T1000 (cell line): ENCODE results near the gene CACNG5.
A peak's percentile ranks its signal among the peaks of the same experiment; 100 is the strongest.

ENCODE experiments used
- DNase-seq: peaks from one replicate; lab custom pipeline; 2025; ENCODE audit warnings: mixed read lengths; lab: John Stamatoyannopoulos, UW

The CACNG5 gene

DNA sequence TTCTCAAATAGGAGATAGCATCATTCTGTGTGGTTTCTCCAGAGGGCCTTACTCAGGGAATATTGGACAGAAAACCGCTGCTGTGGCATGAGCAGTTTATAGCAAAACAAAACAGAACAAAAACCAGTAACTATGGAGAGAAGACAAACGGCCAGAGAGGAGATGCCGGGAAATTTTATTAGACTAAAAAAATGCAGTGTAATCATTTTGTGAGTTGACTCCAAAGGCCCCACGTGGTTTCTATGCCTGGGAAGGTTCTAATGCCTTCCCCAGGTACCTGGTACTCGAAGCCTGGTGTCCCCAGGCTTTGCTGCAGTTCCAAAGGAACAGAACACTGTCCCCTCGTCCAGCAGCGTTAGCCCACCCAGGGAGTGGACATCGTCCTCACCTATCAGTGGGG, 12.9 kb upstream of the CACNG5 start:
- DNase-seq, result no peak

GRCh38 chr17:66826856-66827255, 8.1 kb upstream of the CACNG5 start:
- DNase-seq, result no peak

DNA sequence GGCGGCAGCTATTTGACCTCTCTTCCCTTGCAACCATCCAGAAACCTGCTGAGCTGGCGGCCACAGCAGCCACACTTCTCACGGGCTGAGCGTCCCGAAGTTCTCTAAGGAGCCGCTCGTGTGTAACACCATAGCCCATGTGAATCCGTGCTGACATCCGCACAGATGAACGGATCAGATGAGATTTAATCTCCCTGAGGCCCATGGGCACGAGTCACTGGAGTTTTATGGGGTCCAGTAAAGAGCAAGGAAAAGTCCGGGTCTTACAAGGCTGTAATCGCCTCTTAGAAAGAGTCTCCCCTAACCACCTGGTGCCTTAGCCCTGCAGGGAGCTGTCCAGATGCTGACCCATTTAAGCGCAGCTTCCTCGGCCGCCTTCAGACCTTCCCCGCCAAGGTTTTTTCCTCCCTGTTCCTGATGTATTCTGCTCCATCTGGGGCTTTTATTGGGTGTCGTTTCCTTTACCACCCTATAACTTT, 5.5 kb upstream of the CACNG5 start:
- DNase-seq, result peak; percentile 28

DNA sequence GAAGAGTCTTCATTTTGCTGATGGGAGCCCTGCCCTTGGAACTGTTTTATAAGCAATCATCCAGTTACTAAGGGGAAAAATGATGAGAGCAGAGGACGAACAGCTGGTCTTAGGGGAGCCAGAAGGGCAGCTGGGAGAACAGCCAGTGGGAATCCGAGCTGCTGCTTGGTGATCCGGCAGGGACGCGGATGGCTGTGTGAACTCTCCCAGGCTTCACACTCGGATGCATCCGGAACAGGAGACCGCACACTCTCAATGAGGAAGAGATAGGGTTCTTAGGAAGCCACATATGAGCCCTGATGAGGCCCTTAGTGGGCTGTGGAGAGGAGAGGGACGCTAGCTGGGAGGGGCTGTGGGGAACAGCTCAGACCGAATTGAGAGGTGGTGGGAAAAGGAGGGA, 5.0 kb upstream of the CACNG5 start:
- DNase-seq, result no peak

DNA sequence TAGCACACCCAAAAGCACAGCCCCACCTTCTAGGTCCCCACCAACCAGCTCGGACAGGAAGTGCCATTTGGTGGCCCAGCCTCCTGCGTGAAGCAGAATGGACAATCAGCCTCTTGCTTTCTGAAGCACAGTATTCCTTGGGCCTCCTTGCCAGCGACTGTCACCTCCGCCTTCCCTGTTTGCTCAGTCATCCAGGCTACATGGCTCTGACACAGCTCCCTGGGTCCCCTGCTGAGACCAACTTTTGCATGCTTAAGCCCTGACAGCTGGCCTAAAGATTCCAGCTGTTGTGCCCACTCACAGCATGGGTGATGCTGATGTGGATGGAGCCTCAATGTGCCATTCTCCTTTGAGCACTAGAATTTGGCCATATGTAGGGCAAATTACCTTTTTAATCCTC, 4.5 kb upstream of the CACNG5 start:
- DNase-seq, result no peak

DNA sequence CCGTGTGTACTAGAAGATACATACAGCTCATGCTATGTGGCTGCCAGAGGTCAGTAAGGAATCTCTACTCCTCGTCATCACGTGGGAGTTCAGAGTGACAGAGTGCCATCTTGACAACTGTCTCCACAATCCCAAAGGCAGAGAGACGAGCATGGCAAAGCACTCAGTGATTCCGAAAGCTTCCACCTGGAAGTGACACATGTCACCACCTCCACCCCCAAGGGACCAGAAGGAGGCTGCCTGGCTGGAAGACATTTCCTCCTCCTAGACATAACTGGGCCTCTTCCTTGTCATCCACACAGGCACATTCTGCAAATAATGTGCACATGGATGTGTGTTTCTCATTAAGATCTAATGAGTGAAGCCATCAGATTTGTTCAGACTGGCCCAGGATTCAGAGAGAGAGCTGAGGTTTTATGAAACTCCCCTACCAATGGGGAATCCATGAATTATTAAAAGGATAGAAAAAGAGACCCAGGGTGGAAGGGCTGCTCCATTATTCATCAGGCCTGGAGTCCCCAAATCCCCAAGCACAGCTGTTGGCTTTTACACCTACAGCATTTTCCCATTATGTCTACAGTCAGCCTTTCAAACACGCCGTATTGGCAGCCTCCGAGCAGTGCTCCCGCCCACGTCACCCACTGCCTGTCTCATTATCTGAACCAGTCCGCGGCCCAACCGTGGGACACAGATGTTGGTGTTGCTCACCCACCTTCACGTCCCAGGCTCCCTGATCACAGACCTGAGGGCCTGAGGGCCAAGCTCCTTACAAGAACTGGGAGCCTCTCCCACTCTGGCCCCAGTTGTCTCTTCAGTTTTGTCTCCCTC, 3.3 kb upstream of the CACNG5 start:
- no peak for DNase-seq

- no peak for DNase-seq
Measured at GRCh38 chr17:66833201-66833600, 1.7 kb upstream of the CACNG5 start.

DNA sequence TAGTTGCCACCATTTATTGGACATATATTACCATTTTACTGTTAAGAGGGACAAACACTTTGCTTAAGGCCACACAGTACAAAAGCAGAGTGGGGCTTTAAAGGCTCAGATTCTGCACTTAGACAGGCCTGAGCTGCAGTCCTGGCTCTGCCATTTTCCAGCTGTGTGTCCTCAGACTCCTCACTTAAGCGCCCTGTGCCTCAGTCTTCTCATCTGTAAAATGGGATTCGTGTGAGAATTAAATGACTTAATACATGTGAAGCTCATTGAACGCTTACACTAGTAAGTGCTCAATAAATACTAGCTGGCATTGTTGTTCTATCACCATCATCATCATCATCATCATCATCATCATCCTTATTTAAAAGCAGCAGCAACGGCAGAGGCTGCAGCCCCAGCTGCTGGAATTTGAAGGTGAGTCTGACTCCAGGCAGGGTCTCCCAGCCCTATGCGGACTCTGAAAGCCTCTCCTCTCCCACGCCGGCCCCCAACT, 445 bp upstream of the CACNG5 start:
- no peak for DNase-seq

GRCh38 chr17:66835476-66835875, 559 bp downstream of the CACNG5 start:
- no peak for DNase-seq

DNA sequence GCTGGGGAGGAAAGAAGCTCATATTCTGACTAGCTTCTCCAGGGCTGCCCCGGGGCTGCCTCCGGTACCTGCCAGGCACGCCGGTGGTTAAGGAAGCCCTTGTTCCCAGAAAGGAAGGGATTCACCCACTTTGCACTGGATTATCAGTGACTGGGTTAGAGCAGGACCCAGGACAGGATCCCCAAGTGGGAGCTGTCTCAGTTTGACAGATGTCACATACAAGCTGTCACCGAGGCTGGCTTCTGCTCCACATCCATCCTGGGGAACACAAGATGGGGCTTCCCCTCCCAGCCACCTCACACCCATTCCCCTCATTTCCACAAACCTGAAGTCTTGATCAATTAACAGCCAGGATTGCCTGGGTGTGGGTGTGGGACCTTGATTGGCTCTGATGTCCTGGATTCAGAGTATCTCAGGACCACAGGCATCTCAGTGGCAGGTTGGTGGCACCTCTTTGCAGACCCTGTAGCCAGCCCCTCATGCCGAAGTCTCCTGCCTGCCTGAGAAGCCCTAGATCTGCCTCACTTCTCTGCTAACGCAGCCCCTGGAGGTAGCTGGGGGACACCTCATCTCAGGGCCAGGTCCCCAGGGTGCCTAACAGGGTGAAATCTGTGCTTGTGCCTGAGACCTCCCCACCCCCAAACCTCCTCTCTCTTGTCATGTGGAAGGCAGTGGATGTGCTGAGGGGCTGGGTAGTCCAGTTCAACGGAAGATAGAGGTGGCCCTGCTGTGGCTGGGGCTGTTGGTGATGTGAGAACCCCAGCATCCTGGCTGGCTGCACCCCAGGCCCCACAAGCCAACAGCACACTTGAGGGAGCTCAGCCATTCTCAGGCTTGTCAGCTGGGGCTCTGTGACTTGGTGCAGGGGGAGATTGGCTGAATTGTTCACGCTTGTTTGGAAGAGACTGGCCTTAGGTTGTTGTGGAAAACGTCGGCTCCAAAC, 1.4 kb downstream of the CACNG5 start:
- DNase-seq, result no peak

GRCh38 chr17:66837226-66837625, 2.3 kb downstream of the CACNG5 start:
- DNase-seq, result no peak

GRCh38 chr17:66837885-66838665, 3.2 kb downstream of the CACNG5 start:
- DNase-seq, result no peak

- no peak for DNase-seq
Measured at GRCh38 chr17:66839616-66840015, 4.7 kb downstream of the CACNG5 start.

GRCh38 chr17:66840061-66840460, 5.1 kb downstream of the CACNG5 start:
- no peak for DNase-seq

DNA sequence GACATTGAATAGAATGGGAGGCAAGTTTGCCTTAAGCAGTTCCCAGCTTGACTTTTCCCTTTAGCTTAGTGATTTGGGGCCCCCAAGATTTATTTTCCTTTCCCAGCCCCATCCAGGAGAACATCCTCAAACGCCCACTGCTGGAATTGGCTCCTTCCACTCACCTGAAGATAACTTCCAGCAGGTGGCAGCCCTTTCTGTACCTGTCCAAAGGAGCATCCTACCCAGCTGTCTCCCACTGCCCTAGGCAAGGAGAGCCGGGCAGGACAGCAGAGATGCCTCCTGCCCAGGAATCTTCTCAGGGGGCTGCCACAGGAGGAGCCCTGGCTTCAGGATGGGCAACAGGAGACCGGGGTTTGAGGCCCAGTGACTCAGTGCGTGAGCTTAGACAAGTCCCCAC, 6.4 kb downstream of the CACNG5 start:
- DNase-seq, result no peak

GRCh38 chr17:66841744-66842143, 6.8 kb downstream of the CACNG5 start:
- DNase-seq, result no peak

DNA sequence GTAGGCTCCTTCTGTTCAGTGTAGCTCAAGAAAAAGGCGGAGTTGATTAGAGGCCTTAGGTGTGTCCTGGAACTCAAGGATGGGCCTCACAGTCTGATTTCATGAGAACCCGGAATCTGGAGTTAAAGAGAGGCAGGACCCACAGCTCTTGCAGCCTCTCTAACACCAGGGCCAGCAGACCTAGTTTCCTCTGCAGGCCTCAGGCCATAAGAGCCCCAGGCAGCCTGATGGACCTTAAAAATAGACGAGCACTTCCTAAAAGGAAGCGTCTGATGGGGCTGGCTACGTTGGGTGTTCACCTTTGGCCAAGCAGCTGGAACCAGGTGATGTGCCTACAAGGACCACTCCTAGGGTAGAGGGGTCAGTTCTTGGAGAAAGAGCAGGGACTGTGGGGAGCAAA, 7.6 kb downstream of the CACNG5 start:
- DNase-seq, result no peak

GRCh38 chr17:66842959-66843358, 8.0 kb downstream of the CACNG5 start:
- no peak for DNase-seq

GRCh38 chr17:66843627-66844026, 8.7 kb downstream of the CACNG5 start:
- no peak for DNase-seq

DNA sequence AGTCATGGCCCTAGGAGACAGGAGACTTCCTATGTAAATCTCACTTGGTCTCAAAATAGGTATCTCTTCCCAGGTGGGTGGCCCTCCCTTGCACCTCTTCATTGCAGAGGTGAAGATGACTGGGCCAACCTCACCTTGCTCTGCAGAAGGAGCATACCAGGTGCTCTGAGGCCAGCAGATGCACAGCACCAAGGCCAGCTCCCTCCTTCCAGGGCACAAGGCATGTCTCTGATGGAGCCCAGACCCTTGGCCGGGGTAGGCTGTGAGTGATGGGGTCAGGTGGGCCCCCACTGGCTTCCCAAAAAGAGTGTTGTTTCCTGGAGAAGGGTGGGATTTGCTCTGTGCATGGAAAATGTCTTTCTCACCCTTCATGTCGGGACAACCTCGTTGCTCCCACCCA, 12.8 kb downstream of the CACNG5 start:
- DNase-seq, result no peak

DNA sequence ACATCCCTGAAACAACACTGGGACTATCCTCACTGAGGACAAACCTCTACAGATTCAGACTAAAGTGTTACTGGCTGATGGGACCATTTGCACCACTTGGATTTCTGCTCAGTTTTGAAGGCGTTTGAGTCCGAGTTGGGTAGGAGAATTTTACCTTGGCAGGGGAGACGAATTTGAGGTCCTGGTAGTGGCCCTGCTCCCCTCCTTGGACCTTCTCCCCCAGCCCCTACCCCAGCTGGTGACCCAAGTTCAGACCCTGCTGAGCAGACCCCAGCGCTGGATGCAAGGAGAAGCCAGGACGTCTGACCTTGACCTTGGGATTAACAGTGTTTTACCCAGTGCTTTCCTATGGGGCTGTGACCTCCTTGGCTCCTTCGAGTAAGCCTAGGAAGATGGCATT, 13.6 kb downstream of the CACNG5 start:
- DNase-seq, result no peak
